H9 (cell line): Measurements from ENCODE around the gene KIAA0753. TPM values are rescaled to one million over a fixed set of nuclear protein-coding genes. Genes with fewer than 3 reads are reported as not detected.

Source experiments
- DNase-seq: peaks from one replicate; pipeline ENCODE4 v3.0.0-alpha.2; 2017
- H2AFZ ChIP-seq: one replicate; pipeline ENCODE4 v1.6.1; 2013; ENCODE audit warnings: mild to moderate bottlenecking, low read length, control low read depth, moderate library complexity
- H2AK5ac ChIP-seq: 2 replicates; pipeline ENCODE4 v1.6.1; 2013; ENCODE audit warnings: low read length, control low read depth, mixed read lengths; ENCODE audit not compliant: insufficient read length
- H2BK120ac ChIP-seq: one replicate; pipeline ENCODE4 v1.6.1; 2013; ENCODE audit warnings: low read depth, mild to moderate bottlenecking, low read length, control low read depth, inconsistent platforms; ENCODE audit not compliant: poor library complexity, severe bottlenecking
- H2BK12ac ChIP-seq: 2 replicates; pipeline ENCODE4 v1.6.1; 2013; ENCODE audit warnings: low read length, control low read depth, mixed read lengths, low read depth; ENCODE audit not compliant: insufficient read length
- H2BK15ac ChIP-seq: 2 replicates; pipeline ENCODE4 v1.6.1; 2013; ENCODE audit warnings: low read depth, low read length, control low read depth
- H2BK20ac ChIP-seq: one replicate; pipeline ENCODE4 v1.6.1; 2013; ENCODE audit warnings: low read depth, mild to moderate bottlenecking, low read length, control low read depth, inconsistent platforms; ENCODE audit not compliant: poor library complexity, severe bottlenecking
- H2BK5ac ChIP-seq: 2 replicates; pipeline ENCODE4 v1.6.1; 2013; ENCODE audit warnings: low read length, control low read depth, mixed read lengths; ENCODE audit not compliant: insufficient read length
- H3K14ac ChIP-seq: 2 replicates; pipeline ENCODE4 v1.6.1; 2013; ENCODE audit warnings: low read length, control low read depth; ENCODE audit not compliant: insufficient read depth
- H3K18ac ChIP-seq: 2 replicates; pipeline ENCODE4 v1.6.1; 2013; ENCODE audit warnings: low read depth, mild to moderate bottlenecking, mixed read lengths, low read length, control low read depth; ENCODE audit not compliant: insufficient read length
- H3K23ac ChIP-seq: 2 replicates; pipeline ENCODE4 v1.6.1; 2013; ENCODE audit warnings: low read length, control low read depth, mixed read lengths, low read depth; ENCODE audit not compliant: insufficient read length
- H3K23me2 ChIP-seq: 2 replicates; pipeline ENCODE4 v1.6.1; 2013; ENCODE audit warnings: low read depth, mild to moderate bottlenecking, mixed read lengths, low read length, control low read depth; ENCODE audit not compliant: insufficient read length, poor library complexity, severe bottlenecking
- H3K27ac ChIP-seq: 2 replicates; pipeline ENCODE4 v1.5.1; 2013; ENCODE audit warnings: low read length, control low read depth, mixed read lengths, low read depth; ENCODE audit not compliant: insufficient read length
- H3K27me3 ChIP-seq: 2 replicates; pipeline ENCODE4 v1.6.1; 2013; ENCODE audit warnings: low read length, control low read depth, inconsistent platforms; ENCODE audit not compliant: insufficient read depth
- H3K4ac ChIP-seq: 2 replicates; pipeline ENCODE4 v1.6.1; 2013; ENCODE audit warnings: low read depth, mild to moderate bottlenecking, control low read depth, inconsistent platforms, low read length, moderate library complexity
- H3K4me1 ChIP-seq: 2 replicates; pipeline ENCODE4 v1.6.1; 2013; ENCODE audit warnings: low read length, control low read depth, inconsistent platforms; ENCODE audit not compliant: insufficient read depth
- H3K4me2 ChIP-seq: 2 replicates; pipeline ENCODE4 v1.6.1; 2013; ENCODE audit warnings: low read length, control low read depth, mixed read lengths; ENCODE audit not compliant: insufficient read length, insufficient read depth
- H3K56ac ChIP-seq: 2 replicates; pipeline ENCODE4 v1.6.1; 2013; ENCODE audit warnings: low read depth, mild to moderate bottlenecking, mixed read lengths, low read length, control low read depth; ENCODE audit not compliant: insufficient read length
- H3K79me1 ChIP-seq: 2 replicates; pipeline ENCODE4 v1.6.1; 2013; ENCODE audit warnings: low read depth, mild to moderate bottlenecking, moderate library complexity, low read length, control low read depth, inconsistent platforms; ENCODE audit not compliant: insufficient read depth, poor library complexity, severe bottlenecking
- H3K79me2 ChIP-seq: 2 replicates; pipeline ENCODE4 v1.6.1; 2013; ENCODE audit warnings: low read length, control low read depth, inconsistent platforms; ENCODE audit not compliant: insufficient read depth
- H3K9ac ChIP-seq: 2 replicates; pipeline ENCODE4 v1.6.1; 2013; ENCODE audit warnings: low read length, control low read depth, mixed read lengths; ENCODE audit not compliant: insufficient read length; ENCODE audit errors: extremely low read depth
- H3K9me3 ChIP-seq: one replicate; pipeline ENCODE4 v1.6.1; 2013; ENCODE audit warnings: low read depth, low read length, inconsistent platforms; ENCODE audit not compliant: control insufficient read depth
- H3T11ph ChIP-seq: one replicate; pipeline ENCODE4 v1.6.1; 2013; ENCODE audit warnings: mild to moderate bottlenecking, low read length, control low read depth, inconsistent platforms
- H4K20me1 ChIP-seq: one replicate; pipeline ENCODE4 v1.6.1; 2013; ENCODE audit not compliant: control insufficient read depth, insufficient read length, insufficient read depth
- H4K5ac ChIP-seq: 2 replicates; pipeline ENCODE4 v1.6.1; 2013; ENCODE audit warnings: low read depth, mild to moderate bottlenecking, mixed read lengths, low read length, control low read depth; ENCODE audit not compliant: insufficient read length
- H4K8ac ChIP-seq: replicated peaks from 2 replicates; pipeline ENCODE4 v1.6.1; 2013; ENCODE audit warnings: low read length, control low read depth, mixed read lengths, low read depth; ENCODE audit not compliant: insufficient read length
- H4K91ac ChIP-seq: 2 replicates; pipeline ENCODE4 v1.6.1; 2013; ENCODE audit warnings: low read depth, mild to moderate bottlenecking, moderate library complexity, mixed read lengths, low read length, control low read depth; ENCODE audit not compliant: insufficient read length
- H3K27ac Mint-ChIP-seq, 3 experiments: 2 replicates in 2 of 3; 3 replicates in 1 of 3; pipeline ENCODE4 v1.8.0; 2020 to 2021; ENCODE audit warnings: mixed read lengths in 3 of 3, mild to moderate bottlenecking in 1 of 3, moderate library complexity in 1 of 3
- H3K27me3 Mint-ChIP-seq: 2 replicates; pipeline ENCODE4 v1.8.0; 2021; ENCODE audit warnings: low read depth, mild to moderate bottlenecking, moderate library complexity, mixed read lengths
- H3K36me3 Mint-ChIP-seq, 3 experiments: 2 replicates in 2 of 3; 3 replicates in 1 of 3; pipeline ENCODE4 v1.8.0; 2020 to 2021; ENCODE audit warnings: low read depth in 3 of 3, mixed read lengths in 3 of 3; ENCODE audit not compliant: insufficient read depth in 1 of 3
- H3K4me1 Mint-ChIP-seq, 2 experiments: 2 replicates each; pipeline ENCODE4 v1.8.0; 2020; ENCODE audit warnings: mixed read lengths in 2 of 2
- H3K4me3 Mint-ChIP-seq, 2 experiments: 2 replicates in 1 of 2; 3 replicates in 1 of 2; pipeline ENCODE4 v1.8.0; 2020 to 2021; ENCODE audit warnings: mild to moderate bottlenecking in 2 of 2, mixed read lengths in 2 of 2, moderate library complexity in 1 of 2
- H3K9me3 Mint-ChIP-seq, 2 experiments: 2 replicates in 1 of 2; 3 replicates in 1 of 2; pipeline ENCODE4 v1.8.0; 2020; ENCODE audit warnings: mild to moderate bottlenecking in 2 of 2, mixed read lengths in 2 of 2, moderate library complexity in 1 of 2
- WGBS: extraction: QIAGEN DNeasy Blood & Tissue Kit; methylation state at CpG from one replicate; pipeline ENCODE4 v1.1.7; 2013; ENCODE audit warnings: missing lambda C conversion rate, low lambda C conversion rate, mixed read lengths; ENCODE audit not compliant: insufficient read length; ENCODE audit errors: extremely low coverage; 5-methylcytosine and 5-hydroxymethylcytosine counted together
- total RNA-seq: library from RNA; stranded (reverse); gene quantifications from 2 replicates; pipeline ENCODE4 v1.2.1, GENCODE V29; 2021
- TF ChIP-seq, protein P1 (sequence below): fragments of 200-600 bp; sonication (generic); conservative IDR thresholded peaks from 3 replicates; pipeline ENCODE4 v1.8.0; 2021; ENCODE audit warnings: antibody characterized with exemption, mild to moderate bottlenecking

The KIAA0753 gene
- total RNA-seq, 1 experiment from 2014 or later: 37.2 TPM

DNA sequence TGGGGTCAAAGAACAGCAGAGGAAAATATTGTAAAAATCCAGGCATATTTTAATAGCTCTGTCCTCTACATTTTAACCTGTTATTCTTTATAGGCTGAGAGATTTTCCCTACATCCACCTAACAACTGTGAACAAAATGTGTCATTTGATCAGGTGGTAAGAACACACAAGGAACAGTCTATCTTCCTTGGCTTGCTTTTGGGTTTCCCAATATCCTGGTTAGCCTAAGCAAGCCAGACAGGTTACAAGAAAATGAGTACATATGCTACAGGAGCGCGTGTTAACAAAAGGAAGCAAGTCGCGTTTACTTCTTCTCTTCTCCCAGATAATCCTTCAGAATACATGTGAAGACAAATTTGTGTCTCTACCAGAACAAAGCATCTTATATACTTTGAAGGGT, 53.2 kb downstream of the KIAA0753 start:
- H3K14ac ChIP-seq: no peak overlapping the region
- no peaks in the 10 kb centered on the region for H3K79me2 ChIP-seq
- WGBS: no CpG with 5 or more reads among the region's 4 CpGs
- H3K27ac ChIP-seq: no peak overlapping the region
- H2AK5ac ChIP-seq: no peak overlapping the region
- H2BK20ac ChIP-seq: no peak overlapping the region
- no peak overlapping the region for H3K56ac ChIP-seq
- DNase-seq: no peak
- H3K9ac ChIP-seq: no peak overlapping the region
- H3K27me3 ChIP-seq: no peaks in the 10 kb centered on the region
- TF ChIP-seq, protein P1, sequence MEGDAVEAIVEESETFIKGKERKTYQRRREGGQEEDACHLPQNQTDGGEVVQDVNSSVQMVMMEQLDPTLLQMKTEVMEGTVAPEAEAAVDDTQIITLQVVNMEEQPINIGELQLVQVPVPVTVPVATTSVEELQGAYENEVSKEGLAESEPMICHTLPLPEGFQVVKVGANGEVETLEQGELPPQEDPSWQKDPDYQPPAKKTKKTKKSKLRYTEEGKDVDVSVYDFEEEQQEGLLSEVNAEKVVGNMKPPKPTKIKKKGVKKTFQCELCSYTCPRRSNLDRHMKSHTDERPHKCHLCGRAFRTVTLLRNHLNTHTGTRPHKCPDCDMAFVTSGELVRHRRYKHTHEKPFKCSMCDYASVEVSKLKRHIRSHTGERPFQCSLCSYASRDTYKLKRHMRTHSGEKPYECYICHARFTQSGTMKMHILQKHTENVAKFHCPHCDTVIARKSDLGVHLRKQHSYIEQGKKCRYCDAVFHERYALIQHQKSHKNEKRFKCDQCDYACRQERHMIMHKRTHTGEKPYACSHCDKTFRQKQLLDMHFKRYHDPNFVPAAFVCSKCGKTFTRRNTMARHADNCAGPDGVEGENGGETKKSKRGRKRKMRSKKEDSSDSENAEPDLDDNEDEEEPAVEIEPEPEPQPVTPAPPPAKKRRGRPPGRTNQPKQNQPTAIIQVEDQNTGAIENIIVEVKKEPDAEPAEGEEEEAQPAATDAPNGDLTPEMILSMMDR: no peak
- H3K27me3 Mint-ChIP-seq: no peaks in the 10 kb centered on the region
- no peak overlapping the region for H3K18ac ChIP-seq
- H2BK5ac ChIP-seq: no peak overlapping the region
- no peak overlapping the region for H2BK15ac ChIP-seq
- no peak overlapping the region for H3K4me3 Mint-ChIP-seq
- peaks cover 5 to 6% of the 10 kb centered on the region in 2 experiments for H3K4me1 Mint-ChIP-seq
- no peak overlapping the region for H2BK120ac ChIP-seq
- H3K4me1 ChIP-seq: no peaks in the 10 kb centered on the region
- no peak overlapping the region for H4K8ac ChIP-seq
- no peak overlapping the region for H3T11ph ChIP-seq
- H3K36me3 Mint-ChIP-seq: peaks cover 57 to 81% (median 78%) of the 10 kb centered on the region in 3 experiments
- H3K9me3 ChIP-seq: no peaks in the 10 kb centered on the region
- H3K23me2 ChIP-seq: no peaks in the 10 kb centered on the region
- H3K23ac ChIP-seq: no peak overlapping the region
- no peaks in the 10 kb centered on the region for H3K79me1 ChIP-seq
- H4K91ac ChIP-seq: no peak overlapping the region
- no peaks in the 10 kb centered on the region for H4K20me1 ChIP-seq
- no peak overlapping the region for H3K4ac ChIP-seq
- no peak overlapping the region for H2AFZ ChIP-seq
- H3K4me2 ChIP-seq: no peak overlapping the region
- no peak overlapping the region for H2BK12ac ChIP-seq
- no peak overlapping the region for H4K5ac ChIP-seq
- H3K9me3 Mint-ChIP-seq: peaks cover 10 to 13% of the 10 kb centered on the region in 2 experiments
- H3K27ac Mint-ChIP-seq: no peak overlapping the region
